A549 (cell line): ENCODE data around the gene TMEM45A. TPM values are rescaled to one million over a fixed set of nuclear protein-coding genes. Genes with fewer than 3 reads are reported as not detected.
"Not testable (repeated sequence)": the region's sequence is repeated elsewhere in the genome, so short reads cannot be mapped to it uniquely, and the experiment has no call there.

ENCODE experiments used
- ATAC-seq, 2 experiments: fragments of 200-7000 bp in 1 of 2; fragments of >200 bp in 1 of 2; cut with Nextera tagmentation in 1 of 2; cut with Tn5 transposase in 1 of 2; 3 replicates each; pipeline versions ENCODE4 v1.8.0 to v1.9.1; 2018 to 2020; ENCODE audit warnings: mild to moderate bottlenecking in 1 of 2, moderate library complexity in 1 of 2
- CTCF ChIA-PET: fragments of 300-600 bp; sonication (Branson Sonifier 250); formaldehyde crosslinking; extraction: SDS; loops from one replicate; lab custom pipeline; 2021; ENCODE audit warnings: antibody characterized with exemption, inconsistent platforms; lab: Yijun Ruan, JAX
- POLR2A ChIA-PET: fragments of 350-600 bp; formaldehyde crosslinking; extraction: SDS; loops from one replicate; lab custom pipeline; 2021; ENCODE audit warnings: antibody characterized with exemption, inconsistent platforms; lab: Yijun Ruan, JAX
- DNase-seq, 2 experiments: peaks; one replicate each; pipeline versions ENCODE4 v3.0.0 to v3.0.0-alpha.2; 2011 to 2016; ENCODE audit warnings: low read depth in 1 of 2, low spot score in 1 of 2
- FAIRE-seq: peaks from 2 replicates; lab custom pipeline; 2011; peaks lifted over from hg19 to GRCh38; lab: Jason Lieb, UNC
- H3K27ac ChIP-seq, 2 experiments: fragments of >200 bp; sonication (Bioruptor Twin); formaldehyde crosslinking; 3 replicates each; pipeline ENCODE4 v1.5.1; 2016 to 2017
- H3K4me1 ChIP-seq: fragments of >200 bp; sonication (Bioruptor Twin); formaldehyde crosslinking; 3 replicates; pipeline ENCODE4 v1.6.1; 2016
- H3K4me2 ChIP-seq: fragments of >200 bp; sonication (Bioruptor Twin); formaldehyde crosslinking; 3 replicates; pipeline ENCODE4 v1.6.1; 2016
- H3K4me3 ChIP-seq: fragments of >200 bp; sonication (Bioruptor Twin); formaldehyde crosslinking; 3 replicates; pipeline ENCODE4 v1.5.1; 2016
- H3K9me3 ChIP-seq: fragments of >200 bp; sonication (Bioruptor Twin); formaldehyde crosslinking; 3 replicates; pipeline ENCODE4 v1.6.1; 2016
- ATOH8 ChIP-seq: fragments of 250-450 bp; sonication (Bioruptor Pico); IDR thresholded peaks from 2 replicates; pipeline ENCODE4 v1.5.0; 2020; ENCODE audit warnings: low read depth, mild to moderate bottlenecking, moderate library complexity
- CHD4 ChIP-seq: fragments of 200-600 bp; sonication (generic); IDR thresholded peaks from 2 replicates; pipeline ENCODE4 v1.6.1; 2016; ENCODE audit warnings: antibody characterized with exemption, mild to moderate bottlenecking, borderline replicate concordance
- E2F6 ChIP-seq: IDR thresholded peaks from 2 replicates; pipeline ENCODE4 v1.6.1; 2012; ENCODE audit warnings: low read depth, borderline replicate concordance
- EHF ChIP-seq: fragments of 250-450 bp; sonication (Bioruptor Pico); IDR thresholded peaks from 2 replicates; pipeline ENCODE4 v1.5.0; 2020; ENCODE audit warnings: mild to moderate bottlenecking
- EHMT2 ChIP-seq: fragments of 200-600 bp; sonication (generic); IDR thresholded peaks from 2 replicates; pipeline ENCODE4 v1.6.1; 2016; ENCODE audit warnings: antibody characterized with exemption, low read depth, mild to moderate bottlenecking, moderate library complexity
- EP300 ChIP-seq, 2 experiments: fragments of >200 bp; sonication (Bioruptor Twin); formaldehyde crosslinking; IDR thresholded peaks; 2 replicates in 1 of 2; 3 replicates in 1 of 2; pipeline ENCODE4 v1.6.1; 2016 to 2017
- FOSB ChIP-seq: fragments of 250-450 bp; sonication (Bioruptor Pico); IDR thresholded peaks from 2 replicates; pipeline ENCODE4 v1.5.0; 2020; ENCODE audit warnings: mild to moderate bottlenecking, moderate library complexity
- FOXS1 ChIP-seq: fragments of 250-450 bp; sonication (Bioruptor Pico); IDR thresholded peaks from 2 replicates; pipeline ENCODE4 v1.5.0; 2020; ENCODE audit warnings: mild to moderate bottlenecking, moderate library complexity
- GATA3 ChIP-seq: IDR thresholded peaks from 2 replicates; pipeline ENCODE4 v1.6.1; 2012; ENCODE audit warnings: borderline replicate concordance
- HDAC2 ChIP-seq: fragments of 200-600 bp; sonication (generic); IDR thresholded peaks from 2 replicates; pipeline ENCODE4 v1.6.1; 2016
- HOXA7 ChIP-seq: fragments of 250-450 bp; sonication (Bioruptor Pico); IDR thresholded peaks from 2 replicates; pipeline ENCODE4 v1.5.0; 2020; ENCODE audit warnings: mild to moderate bottlenecking, moderate library complexity
- HOXB13 ChIP-seq: fragments of 250-450 bp; sonication (Bioruptor Pico); IDR thresholded peaks from 2 replicates; pipeline ENCODE4 v1.5.0; 2020; ENCODE audit warnings: low read depth, mild to moderate bottlenecking, moderate library complexity
- HOXB5 ChIP-seq: fragments of 250-450 bp; sonication (Bioruptor Pico); IDR thresholded peaks from 2 replicates; pipeline ENCODE4 v1.5.0; 2020; ENCODE audit warnings: mild to moderate bottlenecking, moderate library complexity
- KDM5A ChIP-seq: fragments of 200-600 bp; sonication (generic); IDR thresholded peaks from 2 replicates; pipeline ENCODE4 v1.6.1; 2016; ENCODE audit warnings: antibody characterized with exemption, mild to moderate bottlenecking
- MAFK ChIP-seq: fragments of 450-650 bp; IDR thresholded peaks from 2 replicates; pipeline ENCODE4 v1.6.1; 2014; ENCODE audit not compliant: partially characterized antibody
- MYC ChIP-seq: IDR thresholded peaks from 2 replicates; pipeline ENCODE4 v1.6.1; 2012; ENCODE audit warnings: mild to moderate bottlenecking, inconsistent platforms, low read length, improper control_type of control experiment, borderline replicate concordance
- NFE2L2 ChIP-seq: fragments of 150-350 bp; conservative IDR thresholded peaks from 2 replicates; pipeline ENCODE4 v1.6.1; 2014; ENCODE audit warnings: low read length
- NR3C1 ChIP-seq: fragments of >200 bp; sonication (Bioruptor Twin); formaldehyde crosslinking; IDR thresholded peaks from 3 replicates; pipeline ENCODE4 v1.6.1; 2017
- RFX5 ChIP-seq: fragments of 450-650 bp; IDR thresholded peaks from 2 replicates; pipeline ENCODE4 v1.7.1; 2014; ENCODE audit warnings: antibody characterized with exemption, mild to moderate bottlenecking, moderate library complexity
- TFCP2L1 ChIP-seq: fragments of 250-450 bp; sonication (Bioruptor Pico); IDR thresholded peaks from 2 replicates; pipeline ENCODE4 v1.5.0; 2021; ENCODE audit warnings: mild to moderate bottlenecking
- WGBS: methylation state at CpG from one replicate; pipeline ENCODE4 v1.1.6; 2017; ENCODE audit errors: missing lambda C conversion rate; 5-methylcytosine and 5-hydroxymethylcytosine counted together
- polyA plus RNA-seq, 4 experiments: library from polyadenylated mRNA; depleted of rRNA in 3 of 4; stranded (reverse); fragments of >200 nt; fragmentation: RNase III in 1 of 4; extraction: RNeasy Plus Mini Kit Qiagen cat#74134 plus additional on column Dnase treatment in 1 of 4; gene quantifications; 2 replicates in 3 of 4; 3 replicates in 1 of 4; pipeline ENCODE4 v1.2.3, GENCODE V29; 2011 to 2017
- TF ChIP-seq, protein P1 (sequence below): fragments of 200-600 bp; sonication (generic); IDR thresholded peaks from 2 replicates; pipeline ENCODE4 v1.6.1; 2016; ENCODE audit warnings: antibody characterized with exemption, mild to moderate bottlenecking, moderate library complexity
- TF ChIP-seq, protein P2 (sequence below): fragments of >200 bp; sonication (Bioruptor Twin); formaldehyde crosslinking; IDR thresholded peaks from 3 replicates; pipeline ENCODE4 v1.5.1; 2016
- TF ChIP-seq, protein P3 (sequence below): fragments of 450-650 bp; IDR thresholded peaks from 2 replicates; pipeline ENCODE4 v1.6.1; 2014; ENCODE audit warnings: antibody characterized with exemption

The TMEM45A gene
- polyA plus RNA-seq, 2 of the 4 experiments (the other 2 are of a cell fraction), result 4.6 to 7.0 TPM

GRCh38 chr3:100447067-100447466 is 45.4 kb upstream of the TMEM45A start:
- H3K27ac ChIP-seq, POLR2A ChIA-PET, H3K4me2 ChIP-seq, H3K4me3 ChIP-seq, CTCF ChIA-PET, ATAC-seq, H3K4me1 ChIP-seq, H3K9me3 ChIP-seq, FAIRE-seq, DNase-seq: not testable (repeated sequence)
- 58% methylated on average over 3 of the region's 3 CpGs for WGBS

GRCh38 chr3:100448079-100448478 is 44.3 kb upstream of the TMEM45A start:
- ATAC-seq, result no peak
- POLR2A ChIA-PET, result no interaction called here
- no peak for FAIRE-seq
- TF ChIP-seq EHF (CRISPR knock-in tag) (no peak), MAFK (peak; percentile 21), MYC (no peak)
- H3K4me1 ChIP-seq, result no peaks in the 10 kb centered on the region
- WGBS, result 56% methylated on average over 1 of the region's 1 CpG
- CTCF ChIA-PET, result interaction anchor here (1.4 kb wide), 1 partner anchor 15 kb away, joined by 9 read pairs; no protein-coding TSS in a partner anchor
- DNase-seq, result no peak
- no peaks in the 10 kb centered on the region; the same call in 2 of the 3 replicates for H3K9me3 ChIP-seq
- no peak overlapping the region for H3K4me2 ChIP-seq
- H3K27ac ChIP-seq, result no peak overlapping the region
- H3K4me3 ChIP-seq, result no peak overlapping the region

GRCh38 chr3:100449214-100449613 is 43.2 kb upstream of the TMEM45A start:
- FAIRE-seq, result no peak
- TF ChIP-seq KDM5A (no peak), GATA3 (no peak), HDAC2 (no peak), CHD4 (no peak), HOXB5 (CRISPR knock-in tag) (no peak), TFCP2L1 (CRISPR knock-in tag) (no peak), FOSB (CRISPR knock-in tag) (no peak), HOXB13 (no peak), EP300 (IDR thresholded peaks at IDR 0.05) (no peak), E2F6 (no peak), NR3C1 (no peak), ATOH8 (CRISPR knock-in tag) (no peak)
- TF ChIP-seq, protein P1, sequence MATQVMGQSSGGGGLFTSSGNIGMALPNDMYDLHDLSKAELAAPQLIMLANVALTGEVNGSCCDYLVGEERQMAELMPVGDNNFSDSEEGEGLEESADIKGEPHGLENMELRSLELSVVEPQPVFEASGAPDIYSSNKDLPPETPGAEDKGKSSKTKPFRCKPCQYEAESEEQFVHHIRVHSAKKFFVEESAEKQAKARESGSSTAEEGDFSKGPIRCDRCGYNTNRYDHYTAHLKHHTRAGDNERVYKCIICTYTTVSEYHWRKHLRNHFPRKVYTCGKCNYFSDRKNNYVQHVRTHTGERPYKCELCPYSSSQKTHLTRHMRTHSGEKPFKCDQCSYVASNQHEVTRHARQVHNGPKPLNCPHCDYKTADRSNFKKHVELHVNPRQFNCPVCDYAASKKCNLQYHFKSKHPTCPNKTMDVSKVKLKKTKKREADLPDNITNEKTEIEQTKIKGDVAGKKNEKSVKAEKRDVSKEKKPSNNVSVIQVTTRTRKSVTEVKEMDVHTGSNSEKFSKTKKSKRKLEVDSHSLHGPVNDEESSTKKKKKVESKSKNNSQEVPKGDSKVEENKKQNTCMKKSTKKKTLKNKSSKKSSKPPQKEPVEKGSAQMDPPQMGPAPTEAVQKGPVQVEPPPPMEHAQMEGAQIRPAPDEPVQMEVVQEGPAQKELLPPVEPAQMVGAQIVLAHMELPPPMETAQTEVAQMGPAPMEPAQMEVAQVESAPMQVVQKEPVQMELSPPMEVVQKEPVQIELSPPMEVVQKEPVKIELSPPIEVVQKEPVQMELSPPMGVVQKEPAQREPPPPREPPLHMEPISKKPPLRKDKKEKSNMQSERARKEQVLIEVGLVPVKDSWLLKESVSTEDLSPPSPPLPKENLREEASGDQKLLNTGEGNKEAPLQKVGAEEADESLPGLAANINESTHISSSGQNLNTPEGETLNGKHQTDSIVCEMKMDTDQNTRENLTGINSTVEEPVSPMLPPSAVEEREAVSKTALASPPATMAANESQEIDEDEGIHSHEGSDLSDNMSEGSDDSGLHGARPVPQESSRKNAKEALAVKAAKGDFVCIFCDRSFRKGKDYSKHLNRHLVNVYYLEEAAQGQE, result no peak
- POLR2A ChIA-PET, result no interaction called here
- Histone ChIP-seq H3K27ac (no peak overlapping the region), H3K4me1 (no peaks in the 10 kb centered on the region), H3K4me2 (no peak overlapping the region), H3K4me3 (no peak overlapping the region), H3K9me3 (no peaks in the 10 kb centered on the region; the same call in 2 of the 3 replicates)
- no peak for ATAC-seq
- no peak for DNase-seq
- CTCF ChIA-PET, result interaction anchor here (0.6 to 1.8 kb wide), 4 partner anchors 9 to 142 kb away, joined by 4 to 8 read pairs (median 5); no protein-coding TSS in a partner anchor
- 89% methylated on average over 2 of the region's 2 CpGs for WGBS

- POLR2A ChIA-PET, result no interaction called here
- Histone ChIP-seq H3K4me3 (no peak overlapping the region), H3K27ac (no peak overlapping the region), H3K4me1 (no peaks in the 10 kb centered on the region), H3K4me2 (no peak overlapping the region), H3K9me3 (no peaks in the 10 kb centered on the region)
- CTCF ChIA-PET, result no interaction called here
- DNase-seq (no peak), FAIRE-seq (no peak), ATAC-seq (no peak)
- WGBS, result 75% methylated on average over 4 of the region's 4 CpGs
- TF ChIP-seq RFX5, result no peak
- no peak for TF ChIP-seq HDAC2
- no peak for TF ChIP-seq GATA3
- TF ChIP-seq HOXA7 (CRISPR knock-in tag), result no peak
- TF ChIP-seq FOXS1, result no peak
- TF ChIP-seq NR3C1, result no peak
- TF ChIP-seq, protein P2, sequence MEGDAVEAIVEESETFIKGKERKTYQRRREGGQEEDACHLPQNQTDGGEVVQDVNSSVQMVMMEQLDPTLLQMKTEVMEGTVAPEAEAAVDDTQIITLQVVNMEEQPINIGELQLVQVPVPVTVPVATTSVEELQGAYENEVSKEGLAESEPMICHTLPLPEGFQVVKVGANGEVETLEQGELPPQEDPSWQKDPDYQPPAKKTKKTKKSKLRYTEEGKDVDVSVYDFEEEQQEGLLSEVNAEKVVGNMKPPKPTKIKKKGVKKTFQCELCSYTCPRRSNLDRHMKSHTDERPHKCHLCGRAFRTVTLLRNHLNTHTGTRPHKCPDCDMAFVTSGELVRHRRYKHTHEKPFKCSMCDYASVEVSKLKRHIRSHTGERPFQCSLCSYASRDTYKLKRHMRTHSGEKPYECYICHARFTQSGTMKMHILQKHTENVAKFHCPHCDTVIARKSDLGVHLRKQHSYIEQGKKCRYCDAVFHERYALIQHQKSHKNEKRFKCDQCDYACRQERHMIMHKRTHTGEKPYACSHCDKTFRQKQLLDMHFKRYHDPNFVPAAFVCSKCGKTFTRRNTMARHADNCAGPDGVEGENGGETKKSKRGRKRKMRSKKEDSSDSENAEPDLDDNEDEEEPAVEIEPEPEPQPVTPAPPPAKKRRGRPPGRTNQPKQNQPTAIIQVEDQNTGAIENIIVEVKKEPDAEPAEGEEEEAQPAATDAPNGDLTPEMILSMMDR, result no peak
- no peak for TF ChIP-seq E2F6
- no peak for TF ChIP-seq EHMT2
- no peak for TF ChIP-seq NFE2L2
- no peak for TF ChIP-seq KDM5A
- TF ChIP-seq, protein P3, sequence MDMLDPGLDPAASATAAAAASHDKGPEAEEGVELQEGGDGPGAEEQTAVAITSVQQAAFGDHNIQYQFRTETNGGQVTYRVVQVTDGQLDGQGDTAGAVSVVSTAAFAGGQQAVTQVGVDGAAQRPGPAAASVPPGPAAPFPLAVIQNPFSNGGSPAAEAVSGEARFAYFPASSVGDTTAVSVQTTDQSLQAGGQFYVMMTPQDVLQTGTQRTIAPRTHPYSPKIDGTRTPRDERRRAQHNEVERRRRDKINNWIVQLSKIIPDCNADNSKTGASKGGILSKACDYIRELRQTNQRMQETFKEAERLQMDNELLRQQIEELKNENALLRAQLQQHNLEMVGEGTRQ, result no peak
These were observed 37.7 kb upstream of the TMEM45A start for GRCh38 chr3:100454677-100455076.
